ACHN (cell line): ENCODE results near the gene POU3F3.

ENCODE experiments used
- DNase-seq: peaks from one replicate; pipeline ENCODE4 v3.0.0-alpha.2; 2015
- in situ Hi-C: cut with HindIII; loops from 2 replicates; pipeline ENCODE4 v1.10.0; 2017; ENCODE audit warnings: low sequenced_read_pairs, low pct_ligation_motif_present, low pct_unique_long_range_greater_than_20kb

Gene POU3F3

DNA sequence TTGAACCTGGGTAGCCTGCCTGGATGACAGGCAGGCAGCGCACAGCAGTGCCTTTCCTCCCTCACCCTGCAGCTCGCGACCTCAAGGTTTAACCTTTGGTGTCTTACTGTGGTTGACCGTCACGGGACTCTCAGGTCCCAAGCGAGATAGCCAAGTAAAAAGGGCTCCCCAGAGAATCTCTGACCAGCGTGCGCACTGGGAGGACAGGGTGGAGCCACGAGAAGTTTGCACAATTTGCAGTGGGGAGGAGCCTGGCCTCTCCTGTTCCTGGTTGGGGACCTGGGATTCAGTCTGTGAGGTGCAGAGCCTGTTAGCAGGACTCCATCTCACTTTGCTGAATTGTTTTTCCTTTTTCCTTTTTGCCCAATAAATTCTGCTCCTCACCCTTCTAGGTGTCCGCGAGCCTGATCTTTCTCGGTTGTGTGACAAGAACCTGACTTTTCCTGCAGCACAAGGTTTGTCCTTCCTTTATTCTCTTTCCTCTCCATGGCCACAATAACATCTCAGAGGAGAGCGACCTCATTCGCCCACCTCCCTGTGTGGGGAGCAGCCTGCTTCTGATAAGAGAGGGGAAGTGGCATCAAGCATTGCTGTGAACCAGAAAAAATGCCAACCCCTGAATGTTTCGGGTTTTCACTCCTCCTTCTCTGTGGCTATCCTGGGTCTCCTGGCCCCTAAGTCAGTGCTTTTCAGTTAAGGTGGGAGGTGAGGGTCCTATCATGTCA lies 36.2 kb downstream of the POU3F3 start:
- no peak for DNase-seq
- in situ Hi-C loops: no loop called here

DNA sequence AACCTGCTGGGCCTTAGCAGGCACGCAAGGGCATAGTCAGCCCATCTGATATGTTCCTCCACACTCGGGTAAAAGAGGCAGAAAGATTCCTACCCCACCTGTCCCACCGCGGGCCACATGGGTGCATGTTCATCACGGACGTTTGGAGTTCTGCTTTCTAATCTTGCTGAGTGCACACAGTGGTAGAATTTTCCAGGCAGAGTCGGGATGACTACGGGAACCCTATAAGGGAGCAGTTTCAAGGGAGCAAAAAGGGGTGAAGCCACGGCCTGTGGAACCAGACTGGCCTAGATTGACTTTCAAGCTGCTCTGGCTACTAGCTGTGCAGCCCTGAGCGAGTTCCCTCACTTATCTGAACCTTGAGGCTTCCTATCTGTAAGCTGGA lies 36.8 kb downstream of the POU3F3 start:
- in situ Hi-C loops: no loop called here
- DNase-seq: no peak

DNA sequence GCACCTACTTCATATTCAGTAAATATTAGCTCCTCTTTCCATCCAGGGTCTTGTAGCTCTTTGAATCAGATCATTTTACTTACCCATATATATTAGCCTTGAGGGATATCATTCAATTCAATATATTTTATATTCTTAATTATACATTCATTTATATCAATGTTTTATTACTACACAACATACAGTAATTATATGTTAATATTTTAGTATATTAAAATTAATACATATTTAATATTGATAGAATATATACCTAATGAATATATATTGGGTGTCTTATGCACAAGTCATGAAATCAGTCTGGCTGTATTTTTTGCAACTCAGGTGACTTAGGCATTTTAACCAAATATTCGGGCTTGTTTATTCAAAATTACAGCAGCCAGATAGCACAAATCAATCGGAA lies 37.2 kb downstream of the POU3F3 start:
- in situ Hi-C loops: no loop called here
- DNase-seq: no peak

DNA sequence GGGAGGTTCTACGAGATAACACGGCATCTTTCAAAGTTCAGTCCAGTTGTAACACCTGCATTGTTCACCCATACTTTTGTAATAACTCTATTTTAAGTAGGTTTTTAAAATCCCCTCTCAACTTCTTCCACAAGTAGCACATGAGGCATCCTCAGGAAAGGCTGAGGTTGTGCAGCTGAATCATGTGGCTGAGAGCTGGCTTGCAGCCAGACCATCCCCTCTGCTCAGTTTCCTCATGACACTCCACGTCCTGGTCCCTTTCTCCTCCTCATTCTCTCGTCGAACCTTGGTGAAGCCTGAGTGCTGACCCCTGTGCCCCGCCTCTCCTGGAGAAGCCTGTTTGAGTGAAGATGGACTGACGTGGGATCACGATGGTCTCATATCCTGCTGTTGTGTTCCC lies 42.5 kb downstream of the POU3F3 start:
- in situ Hi-C loops: no loop called here

DNA sequence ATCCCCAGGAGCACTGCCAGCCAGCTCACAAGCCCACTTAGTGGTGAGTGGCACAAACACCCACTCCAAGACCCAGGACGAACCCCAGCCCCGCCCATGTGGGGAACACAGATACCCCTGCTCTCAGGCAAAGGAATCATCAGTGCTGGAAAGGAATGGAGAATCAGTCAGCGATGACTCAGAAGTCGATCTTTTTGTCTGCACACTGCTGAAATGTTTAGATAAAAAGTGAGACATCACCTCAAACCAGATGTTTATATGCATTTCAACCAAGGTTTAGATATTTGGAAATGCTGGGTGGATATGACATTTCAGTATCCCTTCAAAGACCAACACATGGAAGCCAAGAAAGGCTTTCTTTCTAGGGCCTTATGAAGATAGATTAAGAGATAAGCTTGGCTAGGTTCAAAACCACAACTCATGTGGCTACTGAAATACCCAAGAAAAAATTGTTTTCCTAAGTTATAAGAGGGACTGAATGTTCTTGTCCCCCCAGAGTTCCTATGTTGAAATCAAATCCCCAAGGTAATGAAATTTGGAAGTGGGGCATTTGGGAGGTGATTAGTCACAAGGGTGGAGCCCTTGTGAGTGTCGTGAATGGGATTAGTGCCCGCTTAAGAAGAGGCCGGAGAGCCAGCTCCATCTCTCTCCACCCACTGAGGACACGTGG lies 43.7 kb downstream of the POU3F3 start:
- DNase-seq: peak; percentile 10
- in situ Hi-C loops: no loop called here

More for the DNA sequence above, 42.5 kb downstream of the POU3F3 start:
- no peak for DNase-seq

DNA sequence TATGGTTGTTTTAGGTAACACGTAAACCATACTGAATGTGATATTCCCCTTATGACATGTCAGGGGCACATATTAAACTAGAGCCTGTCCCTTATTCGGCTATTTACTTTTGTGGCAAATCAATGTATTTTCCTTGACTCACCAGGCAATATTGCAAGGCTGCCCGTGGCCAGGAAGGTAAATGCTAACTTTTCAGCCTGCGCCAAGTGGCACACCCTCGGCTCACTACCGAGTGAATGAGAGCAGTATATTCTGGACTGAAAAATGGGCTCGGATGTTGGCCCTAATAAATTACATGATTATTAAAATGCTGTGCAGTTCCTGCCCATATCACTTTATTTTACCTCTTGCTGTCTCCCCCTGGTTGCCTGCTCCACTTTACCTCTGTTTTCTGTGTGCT lies 46.7 kb downstream of the POU3F3 start:
- in situ Hi-C loops: no loop called here

DNA sequence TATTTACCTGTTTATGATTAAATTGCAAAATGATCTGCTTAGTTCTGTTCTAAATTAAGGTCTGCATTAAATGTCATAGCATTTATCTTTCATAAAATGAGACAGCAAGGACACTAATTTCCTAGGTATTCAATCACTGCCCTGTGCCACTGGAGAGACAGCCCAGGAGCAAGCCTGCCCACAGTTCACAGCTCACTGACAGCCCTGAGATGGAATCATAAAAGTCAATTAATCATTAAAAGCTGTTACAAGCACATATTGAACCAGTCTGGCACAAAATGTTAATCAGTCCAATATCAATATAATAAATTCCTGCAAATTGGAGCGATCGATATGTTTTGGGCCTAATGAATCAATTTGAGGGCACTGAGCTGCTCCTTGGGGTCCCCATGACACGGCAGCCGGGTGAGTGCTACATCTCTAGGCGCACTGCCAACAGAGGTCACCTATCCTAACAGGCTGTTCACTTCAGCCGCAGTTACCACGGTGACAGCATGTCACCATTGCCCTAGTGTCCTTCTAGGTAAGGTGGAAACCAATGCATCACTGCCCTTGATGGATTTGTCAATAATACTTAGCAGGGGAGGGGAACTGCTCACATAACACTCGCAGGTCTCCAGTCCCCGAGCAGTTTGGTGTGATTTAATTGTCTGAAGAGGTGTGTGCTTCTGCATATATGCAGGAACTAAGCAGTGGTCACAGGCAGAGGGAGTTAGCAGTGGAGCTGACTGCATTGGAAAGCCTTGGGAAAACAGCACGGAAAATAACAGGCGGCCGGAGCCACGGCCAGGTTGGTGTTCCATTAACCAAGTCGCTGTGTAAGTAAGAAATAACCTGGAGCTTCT lies 47.3 kb downstream of the POU3F3 start:
- in situ Hi-C loops: no loop called here
- DNase-seq: no peak

More for the DNA sequence above, 46.7 kb downstream of the POU3F3 start:
- no peak for DNase-seq

DNA sequence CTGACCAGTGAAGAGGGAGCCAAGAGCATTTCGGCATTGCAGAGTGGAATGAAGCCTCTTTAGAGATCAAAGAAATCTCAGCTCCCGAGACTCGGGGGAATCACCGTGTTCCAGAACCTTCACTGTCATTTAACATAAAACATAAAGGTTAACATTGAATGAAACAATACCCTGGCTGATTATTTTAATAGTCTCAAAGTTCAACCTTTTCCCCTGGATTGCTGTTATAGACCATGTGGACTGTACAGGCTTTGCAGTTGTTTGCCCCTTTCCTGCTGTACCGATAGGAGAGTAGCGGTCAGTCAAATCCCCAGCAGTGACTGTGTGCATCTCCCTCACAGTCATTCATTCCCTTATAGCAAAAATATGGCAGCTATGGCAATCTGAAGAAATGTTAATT lies 48.4 kb downstream of the POU3F3 start:
- in situ Hi-C loops: no loop called here
- no peak for DNase-seq
